HepG2 (cell line): ENCODE measurements around the gene TP73. TPM values are rescaled to one million over a fixed set of nuclear protein-coding genes. Genes with fewer than 3 reads are reported as not detected.

Experiments
- ARNT2 ChIP-seq: sonication (generic); formaldehyde crosslinking; IDR thresholded peaks from 2 replicates; pipeline ENCODE4 v1.8.0; 2022; ENCODE audit warnings: mild to moderate bottlenecking, low read depth, missing genetic modification reagents, moderate library complexity
- BCL3 ChIP-seq: sonication (generic); formaldehyde crosslinking; IDR thresholded peaks from 2 replicates; pipeline ENCODE4 v1.5.1; 2020; ENCODE audit warnings: mild to moderate bottlenecking, missing genetic modification reagents, moderate library complexity
- CSRNP2 ChIP-seq: sonication (generic); formaldehyde crosslinking; conservative IDR thresholded peaks from 2 replicates; pipeline ENCODE4 v1.8.0; 2022; ENCODE audit warnings: low read depth, missing genetic modification reagents
- ESRRA ChIP-seq: sonication (generic); formaldehyde crosslinking; IDR thresholded peaks from 2 replicates; pipeline ENCODE4 v1.5.1; 2020; ENCODE audit warnings: mild to moderate bottlenecking, low read depth, missing genetic modification reagents
- HIVEP1 ChIP-seq: sonication (generic); formaldehyde crosslinking; IDR thresholded peaks from 2 replicates; pipeline ENCODE4 v1.4.0; 2020; ENCODE audit warnings: mild to moderate bottlenecking, missing genetic modification reagents
- MAF1 ChIP-seq: sonication (generic); formaldehyde crosslinking; IDR thresholded peaks from 2 replicates; pipeline ENCODE4 v1.5.0; 2020; ENCODE audit warnings: missing genetic modification reagents, borderline replicate concordance
- MAFF ChIP-seq: IDR thresholded peaks from 2 replicates; pipeline ENCODE4 v1.6.1; 2011; ENCODE audit warnings: low read depth, low read length, improper control_type of control experiment
- MLLT10 ChIP-seq: sonication (generic); formaldehyde crosslinking; IDR thresholded peaks from 2 replicates; pipeline ENCODE4 v1.4.0; 2020; ENCODE audit warnings: missing genetic modification reagents
- NR0B2 ChIP-seq: sonication (generic); formaldehyde crosslinking; IDR thresholded peaks from 2 replicates; pipeline ENCODE4 v1.4.0; 2020; ENCODE audit warnings: mild to moderate bottlenecking, missing genetic modification reagents
- PLSCR1 ChIP-seq: sonication (generic); formaldehyde crosslinking; IDR thresholded peaks from 2 replicates; pipeline ENCODE4 v1.5.0; 2020; ENCODE audit warnings: missing genetic modification reagents, mild to moderate bottlenecking, borderline replicate concordance
- RBAK ChIP-seq: sonication (generic); formaldehyde crosslinking; IDR thresholded peaks from 2 replicates; pipeline ENCODE4 v1.5.1; 2020; ENCODE audit warnings: mild to moderate bottlenecking, missing genetic modification reagents
- RNF219 ChIP-seq: sonication (generic); formaldehyde crosslinking; IDR thresholded peaks from 2 replicates; pipeline ENCODE4 v1.5.0; 2020; ENCODE audit warnings: mild to moderate bottlenecking, missing genetic modification reagents
- SMARCC2 ChIP-seq: fragments of 450-650 bp; IDR thresholded peaks from 2 replicates; pipeline ENCODE4 v1.6.1; 2017; ENCODE audit warnings: antibody characterized with exemption, mild to moderate bottlenecking
- STAT5B ChIP-seq: sonication (generic); formaldehyde crosslinking; IDR thresholded peaks from 2 replicates; pipeline ENCODE4 v1.4.0; 2020; ENCODE audit warnings: missing genetic modification reagents
- TEAD3 ChIP-seq: optimal IDR thresholded peaks from 2 replicates; pipeline ENCODE3; 2016; ENCODE audit warnings: borderline replicate concordance
- ZC3H4 ChIP-seq: sonication (generic); formaldehyde crosslinking; IDR thresholded peaks from 2 replicates; pipeline ENCODE4 v1.4.0; 2020; ENCODE audit warnings: missing genetic modification reagents, borderline replicate concordance
- ZFP37 ChIP-seq: sonication (generic); formaldehyde crosslinking; IDR thresholded peaks from 2 replicates; pipeline ENCODE4 v1.4.0; 2020; ENCODE audit warnings: missing genetic modification reagents, borderline replicate concordance
- ZNF143 ChIP-seq: sonication (generic); formaldehyde crosslinking; IDR thresholded peaks from 2 replicates; pipeline ENCODE4 v1.4.0; 2020; ENCODE audit warnings: missing genetic modification reagents
- ZNF691 ChIP-seq: sonication (generic); formaldehyde crosslinking; IDR thresholded peaks from 2 replicates; pipeline ENCODE4 v1.4.0; 2020; ENCODE audit warnings: missing genetic modification reagents, low read depth, mild to moderate bottlenecking, borderline replicate concordance
- ZNF766 ChIP-seq: sonication (generic); formaldehyde crosslinking; IDR thresholded peaks from 2 replicates; pipeline ENCODE4 v1.5.0; 2020; ENCODE audit warnings: missing genetic modification reagents, borderline replicate concordance
- polyA plus RNA-seq, 8 experiments: library from polyadenylated mRNA; depleted of rRNA in 3 of 8; stranded (reverse) in 7 of 8; unstranded in 1 of 8; fragments of >200 nt; fragmentation: Illumina TruSeq in 4 of 8; extraction: Trizol in 4 of 8; gene quantifications; 2 replicates each; pipeline versions ENCODE4 v1.2.1 to v1.2.3, GENCODE V29; 2011 to 2016; ENCODE audit warnings: low read depth in 4 of 8, missing spikeins in 1 of 8, mixed read lengths in 1 of 8; ENCODE audit not compliant: insufficient read depth in 1 of 8
- total RNA-seq, 5 experiments: library from RNA; depleted of rRNA; stranded (reverse); fragments of >200 nt; fragmentation: Illumina TruSeq; extraction: Trizol; gene quantifications; 2 replicates each; pipeline ENCODE4 v1.2.3, GENCODE V29; 2016; ENCODE audit warnings: low read depth in 1 of 5

The TP73 gene
- total and polyA plus RNA-seq, 2 of the 13 experiments (the other 11 are each of a cell fraction or from before 2014, with no cell fraction given) = 0.49 to 1.1 TPM

GRCh38 chr1:3625151-3625907 is 27.0 kb upstream of the TP73 start (continued):
- peak; percentile 48 for TF ChIP-seq TEAD3
- TF ChIP-seq ZNF691 (CRISPR knock-in tag) = peak; percentile 84; the same call in 1 of the 2 replicates
- no peak for TF ChIP-seq MAF1 (CRISPR knock-in tag)
- TF ChIP-seq ZNF143 (CRISPR knock-in tag) = no peak
- TF ChIP-seq MAFF = no peak
- no peak for TF ChIP-seq MLLT10 (CRISPR knock-in tag)
- peak; percentile 36; the same call in 1 of the 2 replicates for TF ChIP-seq NR0B2 (CRISPR knock-in tag)
- peak; percentile 66; the same call in 1 of the 2 replicates for TF ChIP-seq ARNT2 (CRISPR knock-in tag)
- TF ChIP-seq PLSCR1 = no peak
- TF ChIP-seq BCL3 = peak; percentile 74
- TF ChIP-seq ZNF766 = no peak
- no peak; the same call in 1 of the 2 replicates for TF ChIP-seq HIVEP1 (CRISPR knock-in tag)
- TF ChIP-seq ESRRA = 0 out of 2 replicates have a peak, but pooled peaks have one; percentile 48
- no peak for TF ChIP-seq RNF219 (CRISPR knock-in tag)
- TF ChIP-seq SMARCC2 = no peak
- no peak; the same call in 1 of the 2 replicates for TF ChIP-seq ZC3H4 (CRISPR knock-in tag)
- TF ChIP-seq ZFP37 (CRISPR knock-in tag) = no peak
- TF ChIP-seq RBAK = no peak
- no peak for TF ChIP-seq STAT5B
- TF ChIP-seq CSRNP2 (CRISPR knock-in tag) = no peak
